H1 (cell line): ENCODE data around the gene GPC2.
"Not testable (repeated sequence)": the region's sequence is repeated elsewhere in the genome, so short reads cannot be mapped to it uniquely, and the experiment has no call there.

Source experiments
- TAF1 ChIP-seq: IDR thresholded peaks from 2 replicates; pipeline ENCODE4 v1.6.1; 2011; ENCODE audit warnings: mild to moderate bottlenecking, low read depth, low read length
- TF ChIP-seq, protein P1 (sequence below), 3 experiments: IDR thresholded peaks; 1 replicate in 2 of 3; 2 replicates in 1 of 3; pipeline versions ENCODE4 v1.5.1 to v1.6.1; 2011; ENCODE audit warnings: low read length in 3 of 3, mild to moderate bottlenecking in 3 of 3, inconsistent platforms in 2 of 3, low read depth in 1 of 3, moderate library complexity in 1 of 3; ENCODE audit not compliant: insufficient read depth in 1 of 3; ENCODE audit errors: control extremely low read depth in 1 of 3

DNA sequence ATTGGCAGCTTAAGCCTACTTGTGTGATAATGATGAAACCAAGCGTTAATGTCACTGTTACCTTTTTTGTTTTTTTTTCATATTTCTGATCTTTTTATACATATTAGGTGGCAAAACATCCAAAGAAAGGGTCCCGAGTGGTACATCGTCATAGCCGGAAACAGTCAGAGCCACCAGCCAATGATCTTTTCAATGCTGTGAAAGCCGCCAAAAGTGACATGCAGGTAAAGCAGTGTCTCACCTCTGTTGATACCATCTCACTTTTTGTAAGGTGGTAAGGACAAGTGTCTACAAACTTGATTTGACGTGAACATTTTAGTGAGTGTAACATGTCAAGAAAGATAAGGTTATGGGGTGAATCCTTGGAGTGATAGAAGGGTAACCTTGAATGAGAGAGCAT is 5.4 kb upstream of the GPC2 start:
- TF ChIP-seq TAF1: not testable (repeated sequence)
- TF ChIP-seq, protein P1, sequence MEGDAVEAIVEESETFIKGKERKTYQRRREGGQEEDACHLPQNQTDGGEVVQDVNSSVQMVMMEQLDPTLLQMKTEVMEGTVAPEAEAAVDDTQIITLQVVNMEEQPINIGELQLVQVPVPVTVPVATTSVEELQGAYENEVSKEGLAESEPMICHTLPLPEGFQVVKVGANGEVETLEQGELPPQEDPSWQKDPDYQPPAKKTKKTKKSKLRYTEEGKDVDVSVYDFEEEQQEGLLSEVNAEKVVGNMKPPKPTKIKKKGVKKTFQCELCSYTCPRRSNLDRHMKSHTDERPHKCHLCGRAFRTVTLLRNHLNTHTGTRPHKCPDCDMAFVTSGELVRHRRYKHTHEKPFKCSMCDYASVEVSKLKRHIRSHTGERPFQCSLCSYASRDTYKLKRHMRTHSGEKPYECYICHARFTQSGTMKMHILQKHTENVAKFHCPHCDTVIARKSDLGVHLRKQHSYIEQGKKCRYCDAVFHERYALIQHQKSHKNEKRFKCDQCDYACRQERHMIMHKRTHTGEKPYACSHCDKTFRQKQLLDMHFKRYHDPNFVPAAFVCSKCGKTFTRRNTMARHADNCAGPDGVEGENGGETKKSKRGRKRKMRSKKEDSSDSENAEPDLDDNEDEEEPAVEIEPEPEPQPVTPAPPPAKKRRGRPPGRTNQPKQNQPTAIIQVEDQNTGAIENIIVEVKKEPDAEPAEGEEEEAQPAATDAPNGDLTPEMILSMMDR (IDR thresholded peaks at IDR 0.05; ENCODE audit: control extremely low read depth in 1 of 3, insufficient read depth in 1 of 3, low read depth in 1 of 3, low read length in 3 of 3): not testable (repeated sequence)
